Measurements from ENCODE around the gene SRSF8. TPM values are rescaled to one million over a fixed set of nuclear protein-coding genes. Genes with fewer than 3 reads are reported as not detected.

SRSF8 gene
- total and polyA plus RNA-seq, 4 experiments from 2014 or later, result 104 to 147 (median 112) TPM

DNA sequence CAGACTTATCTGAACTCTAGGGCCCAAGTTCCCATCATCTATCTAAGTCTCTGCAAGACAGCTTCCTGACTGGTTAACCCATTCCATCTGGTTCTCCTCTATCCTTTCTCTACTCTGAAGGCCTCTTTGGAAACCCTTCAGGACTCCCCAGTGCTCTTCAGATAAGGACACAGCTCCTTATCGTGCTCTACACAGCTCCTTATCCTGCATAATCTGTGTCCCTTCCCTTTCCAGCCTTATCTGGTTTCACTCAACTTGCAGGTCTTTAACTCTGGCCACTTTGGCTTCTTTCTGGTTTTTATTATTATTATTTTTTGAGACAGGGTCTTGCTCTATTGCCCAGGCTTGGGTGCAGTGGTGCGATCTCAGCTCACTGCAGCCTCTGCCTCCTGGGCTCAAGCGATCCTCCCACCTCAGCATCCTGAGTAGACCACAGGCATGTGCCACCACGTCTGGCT lies 33.5 kb downstream of the SRSF8 start:
- H3K4me1 ChIP-seq (ENCODE audit: insufficient read depth, low read length), result peaks cover 17% of the 10 kb centered on the region
- no peaks in the 10 kb centered on the region for H3K27me3 Mint-ChIP-seq
- no peak overlapping the region for H3K27ac Mint-ChIP-seq
- ChIA-PET POLR2A (ENCODE audit: partially characterized antibody) (interaction anchor here (1.8 kb wide), 1 partner anchor 11 kb away, joined by 5 read pairs; the partner anchor contains the start of gene ENDOD1), CTCF (ENCODE audit: partially characterized antibody) (no interaction called here)
- no peak overlapping the region for H3K4me3 Mint-ChIP-seq
- no peak overlapping the region for H3K4me3 ChIP-seq (ENCODE audit: low read length in 2 of 2)
- H3K9me3 ChIP-seq (ENCODE audit: control insufficient read depth in 1 of 2, low read length in 2 of 2), result no peaks in the 10 kb centered on the region
- peaks cover 0 to 2% (median 0%) of the 10 kb centered on the region in 8 donors for H3K9me3 Mint-ChIP-seq
- intact Hi-C loops (cut with micrococcal nuclease), result no loop called here
- no peak overlapping the region for H3K27ac ChIP-seq (ENCODE audit: low read depth, low read length)
- H3K36me3 Mint-ChIP-seq, result peaks cover 12 to 17% of the 10 kb centered on the region in 2 donors
- no peak for DNase-seq
- H3K4me1 Mint-ChIP-seq, result peaks cover 11 to 23% (median 18%) of the 10 kb centered on the region in 4 donors
- H3K27me3 ChIP-seq (ENCODE audit: insufficient read depth, low read length), result no peaks in the 10 kb centered on the region
- H3K36me3 ChIP-seq (ENCODE audit: insufficient read depth, low read length), result no peaks in the 10 kb centered on the region

DNA sequence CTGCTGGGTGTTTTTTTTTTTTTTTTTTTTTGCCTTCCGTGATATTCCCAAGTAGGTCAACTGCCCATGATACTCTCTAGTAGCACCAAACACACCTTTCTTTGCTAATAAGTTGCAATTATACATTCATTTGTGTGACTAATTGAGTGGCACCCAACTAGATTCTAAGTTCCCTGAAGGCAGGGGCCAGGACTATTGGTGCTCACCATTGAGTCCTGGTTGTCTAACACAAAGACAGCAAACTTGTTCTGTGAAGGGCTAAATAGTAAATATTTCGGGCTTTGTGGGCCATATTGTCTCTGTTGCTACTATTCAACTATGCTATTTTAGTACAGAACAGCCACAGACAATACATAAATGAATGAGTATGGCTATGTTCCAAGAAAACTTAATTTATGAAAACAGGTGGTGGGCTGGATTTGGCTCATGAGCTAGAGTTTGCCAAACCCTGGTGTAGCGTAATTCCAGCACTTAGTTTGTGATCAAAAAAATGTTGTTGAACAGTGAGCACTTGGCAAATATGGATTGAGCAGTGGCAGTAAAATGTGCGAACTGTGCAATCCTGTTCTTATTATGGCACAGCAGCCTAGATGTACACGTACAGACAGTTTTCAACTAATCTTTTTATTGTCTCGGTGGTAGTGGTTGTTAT lies 34.3 kb downstream of the SRSF8 start:
- H3K27me3 ChIP-seq (ENCODE audit: insufficient read depth, low read length), result no peaks in the 10 kb centered on the region
- ChIA-PET CTCF (ENCODE audit: partially characterized antibody) (no interaction called here), POLR2A (ENCODE audit: partially characterized antibody) (interaction anchor here (1.8 kb wide), 1 partner anchor 12 kb away, joined by 5 read pairs; the partner anchor contains the start of gene ENDOD1)
- DNase-seq, result no peak
- H3K9me3 Mint-ChIP-seq, result peaks cover 0 to 2% (median 0%) of the 10 kb centered on the region in 8 donors
- peaks cover 11 to 19% (median 18%) of the 10 kb centered on the region in 4 donors for H3K4me1 Mint-ChIP-seq
- H3K4me1 ChIP-seq (ENCODE audit: insufficient read depth, low read length), result peaks cover 10% of the 10 kb centered on the region
- no peak overlapping the region for H3K27ac Mint-ChIP-seq
- no peaks in the 10 kb centered on the region for H3K36me3 ChIP-seq (ENCODE audit: insufficient read depth, low read length)
- peaks cover 12 to 19% of the 10 kb centered on the region in 2 donors for H3K36me3 Mint-ChIP-seq
- H3K9me3 ChIP-seq (ENCODE audit: control insufficient read depth in 1 of 2, low read length in 2 of 2), result no peaks in the 10 kb centered on the region
- no peak overlapping the region for H3K4me3 ChIP-seq (ENCODE audit: low read length in 2 of 2)
- no peak overlapping the region for H3K27ac ChIP-seq (ENCODE audit: low read depth, low read length)
- H3K4me3 Mint-ChIP-seq, result no peak overlapping the region
- intact Hi-C loops (cut with micrococcal nuclease), result no loop called here
- H3K27me3 Mint-ChIP-seq, result no peaks in the 10 kb centered on the region

- ChIA-PET POLR2A (ENCODE audit: partially characterized antibody) (interaction anchor here (1.2 kb wide), 1 partner anchor 49 kb away, joined by 3 read pairs; no protein-coding TSS in a partner anchor), CTCF (ENCODE audit: partially characterized antibody) (interaction anchor here (0.6 to 1.1 kb wide), 3 partner anchors 13 to 1303 kb away, joined by 3 read pairs; no protein-coding TSS in a partner anchor)
- H3K27ac ChIP-seq (ENCODE audit: low read depth, low read length), result no peak overlapping the region
- Mint-ChIP-seq H3K4me3 (no peak overlapping the region), H3K27ac (no peak overlapping the region), H3K4me1 (peaks cover 10 to 17% (median 15%) of the 10 kb centered on the region in 4 donors), H3K27me3 (no peaks in the 10 kb centered on the region), H3K36me3 (peaks cover 12 to 23% of the 10 kb centered on the region in 2 donors), H3K9me3 (peaks cover 0 to 2% (median 0%) of the 10 kb centered on the region in 8 donors)
- no peaks in the 10 kb centered on the region for H3K9me3 ChIP-seq (ENCODE audit: control insufficient read depth in 1 of 2, low read length in 2 of 2)
- no peaks in the 10 kb centered on the region for H3K27me3 ChIP-seq (ENCODE audit: insufficient read depth, low read length)
- H3K4me1 ChIP-seq (ENCODE audit: insufficient read depth, low read length), result peaks cover 6% of the 10 kb centered on the region
- no peaks in the 10 kb centered on the region for H3K36me3 ChIP-seq (ENCODE audit: insufficient read depth, low read length)
- intact Hi-C loops (cut with micrococcal nuclease), result no loop called here
- no peak overlapping the region for H3K4me3 ChIP-seq (ENCODE audit: low read length in 2 of 2)
- no peak for DNase-seq
These were observed 35.2 kb downstream of the SRSF8 start for GRCh38 chr11:95101935-95102334.

GRCh38 chr11:95102733-95103132 lies 36.0 kb downstream of the SRSF8 start:
- Mint-ChIP-seq H3K4me3 (no peak overlapping the region), H3K36me3 (peaks cover 12 to 16% of the 10 kb centered on the region in 2 donors), H3K27ac (no peak overlapping the region), H3K4me1 (peaks cover 6 to 17% (median 8%) of the 10 kb centered on the region in 4 donors), H3K9me3 (peaks cover 0 to 2% (median 0%) of the 10 kb centered on the region in 8 donors), H3K27me3 (no peaks in the 10 kb centered on the region)
- no peak overlapping the region for H3K27ac ChIP-seq (ENCODE audit: low read depth, low read length)
- ChIA-PET POLR2A (ENCODE audit: partially characterized antibody) (interaction anchor here (1.1 to 1.2 kb wide), 2 partner anchors 13 to 48 kb away, joined by 3 to 5 read pairs; partner anchors contain the start of gene ENDOD1), CTCF (ENCODE audit: partially characterized antibody) (interaction anchor here (0.6 to 1.4 kb wide), 4 partner anchors 10 to 1304 kb away, joined by 3 to 5 read pairs (median 3); no protein-coding TSS in a partner anchor)
- no peak for DNase-seq
- H3K36me3 ChIP-seq (ENCODE audit: insufficient read depth, low read length), result no peaks in the 10 kb centered on the region
- H3K4me3 ChIP-seq (ENCODE audit: low read length in 2 of 2), result no peak overlapping the region
- H3K4me1 ChIP-seq (ENCODE audit: insufficient read depth, low read length), result peaks cover 6% of the 10 kb centered on the region
- intact Hi-C loops (cut with micrococcal nuclease), result no loop called here
- H3K9me3 ChIP-seq (ENCODE audit: control insufficient read depth in 1 of 2, low read length in 2 of 2), result no peaks in the 10 kb centered on the region
- no peaks in the 10 kb centered on the region for H3K27me3 ChIP-seq (ENCODE audit: insufficient read depth, low read length)

- ChIA-PET CTCF (ENCODE audit: partially characterized antibody) (interaction anchor here (1.2 to 1.4 kb wide), 3 partner anchors 11 to 48 kb away, joined by 4 to 5 read pairs (median 4); no protein-coding TSS in a partner anchor), POLR2A (ENCODE audit: partially characterized antibody) (interaction anchor here (0.6 to 0.8 kb wide), 2 partner anchors 14 to 36 kb away, joined by 3 read pairs; no protein-coding TSS in a partner anchor)
- Mint-ChIP-seq H3K4me3 (no peak overlapping the region), H3K27me3 (no peaks in the 10 kb centered on the region), H3K36me3 (peaks cover 11 to 21% of the 10 kb centered on the region in 2 donors), H3K9me3 (peaks cover 0 to 2% (median 0%) of the 10 kb centered on the region in 8 donors), H3K27ac (no peak overlapping the region), H3K4me1 (peaks cover 0 to 13% (median 6%) of the 10 kb centered on the region in 4 donors)
- H3K27ac ChIP-seq (ENCODE audit: low read depth, low read length), result no peak overlapping the region
- DNase-seq, result no peak
- H3K36me3 ChIP-seq (ENCODE audit: insufficient read depth, low read length), result peaks cover 1% of the 10 kb centered on the region
- no peak overlapping the region for H3K4me3 ChIP-seq (ENCODE audit: low read length in 2 of 2)
- H3K4me1 ChIP-seq (ENCODE audit: insufficient read depth, low read length), result peaks cover 4% of the 10 kb centered on the region
- H3K27me3 ChIP-seq (ENCODE audit: insufficient read depth, low read length), result no peaks in the 10 kb centered on the region
- no peaks in the 10 kb centered on the region for H3K9me3 ChIP-seq (ENCODE audit: control insufficient read depth in 1 of 2, low read length in 2 of 2)
- intact Hi-C loops (cut with micrococcal nuclease), result no loop called here
These were observed 37.0 kb downstream of the SRSF8 start for GRCh38 chr11:95103701-95104100.

DNA sequence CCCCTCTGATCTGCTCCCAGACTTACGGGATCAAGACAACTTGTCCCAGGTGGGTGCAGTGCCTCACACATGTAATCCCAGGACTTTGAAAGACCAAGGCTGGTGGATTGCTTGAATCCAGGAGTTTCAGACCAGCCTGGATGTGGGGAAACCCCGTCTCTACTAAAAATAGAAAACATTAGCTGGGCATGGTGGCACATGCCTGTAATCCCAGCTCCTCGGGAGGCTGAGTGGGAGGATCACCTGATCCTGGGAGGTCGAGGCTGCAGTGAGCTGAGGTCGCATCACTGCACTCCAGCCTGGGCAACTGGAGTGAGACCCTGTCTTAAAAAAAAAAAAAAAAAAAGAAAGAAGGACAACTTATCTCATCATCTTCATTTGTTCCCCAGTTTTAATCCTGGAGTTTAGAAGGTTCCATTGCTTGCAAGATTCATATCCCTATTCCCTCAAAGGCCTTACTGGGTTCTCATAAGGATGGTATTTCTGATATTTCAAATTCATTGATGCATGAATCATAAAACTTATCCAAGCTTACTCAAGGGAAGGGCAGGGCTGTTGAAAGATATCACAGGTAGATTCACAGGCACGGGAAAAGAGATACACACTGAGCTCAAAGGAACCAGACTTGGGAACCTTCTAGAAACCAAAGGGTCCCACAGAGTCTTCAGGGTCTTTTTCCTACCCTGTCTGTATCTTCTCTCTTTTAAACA lies 37.6 kb downstream of the SRSF8 start:
- Mint-ChIP-seq H3K4me3 (no peak overlapping the region), H3K36me3 (peaks cover 13 to 26% of the 10 kb centered on the region in 2 donors), H3K9me3 (peaks cover 0 to 2% (median 0%) of the 10 kb centered on the region in 8 donors), H3K27ac (no peak overlapping the region), H3K27me3 (no peaks in the 10 kb centered on the region), H3K4me1 (peaks cover 0 to 9% (median 6%) of the 10 kb centered on the region in 4 donors)
- Histone ChIP-seq H3K36me3 (ENCODE audit: insufficient read depth, low read length) (peaks cover 3% of the 10 kb centered on the region), H3K4me1 (ENCODE audit: insufficient read depth, low read length) (no peaks in the 10 kb centered on the region), H3K27me3 (ENCODE audit: insufficient read depth, low read length) (no peaks in the 10 kb centered on the region), H3K9me3 (ENCODE audit: control insufficient read depth in 1 of 2, low read length in 2 of 2) (no peaks in the 10 kb centered on the region), H3K4me3 (ENCODE audit: low read length in 2 of 2) (no peak overlapping the region), H3K27ac (ENCODE audit: low read depth, low read length) (no peak overlapping the region)
- no peak for DNase-seq
- intact Hi-C loops (cut with micrococcal nuclease), result no loop called here
- POLR2A ChIA-PET (ENCODE audit: partially characterized antibody), result interaction anchor here (0.8 kb wide), 1 partner anchor 14 kb away, joined by 3 read pairs; no protein-coding TSS in a partner anchor
- CTCF ChIA-PET (ENCODE audit: partially characterized antibody), result interaction anchor here (1.2 to 1.4 kb wide), 2 partner anchors 11 to 48 kb away, joined by 4 read pairs; no protein-coding TSS in a partner anchor

Measured in CD4-positive, alpha-beta memory T cell (primary cell).